HepG2 (cell line): ENCODE results near the gene MYLK. TPM values are rescaled to one million over a fixed set of nuclear protein-coding genes. Genes with fewer than 3 reads are reported as not detected.

Experiments
- ATAD3A ChIP-seq: sonication (generic); formaldehyde crosslinking; IDR thresholded peaks from 2 replicates; pipeline ENCODE4 v1.4.0; 2020; ENCODE audit warnings: missing genetic modification reagents
- DPF2 ChIP-seq: sonication (generic); formaldehyde crosslinking; IDR thresholded peaks from 2 replicates; pipeline ENCODE4 v1.4.0; 2020; ENCODE audit warnings: mild to moderate bottlenecking, low read depth, missing genetic modification reagents, borderline replicate concordance
- HES4 ChIP-seq: sonication (generic); formaldehyde crosslinking; IDR thresholded peaks from 2 replicates; pipeline ENCODE4 v1.9.0; 2021; ENCODE audit warnings: mild to moderate bottlenecking, missing genetic modification reagents, borderline replicate concordance
- MIER3 ChIP-seq: IDR thresholded peaks from 2 replicates; pipeline ENCODE4 v1.6.1; 2016; ENCODE audit warnings: missing compliant biosample characterization, borderline replicate concordance
- MNT ChIP-seq: fragments of 450-650 bp; IDR thresholded peaks from 2 replicates; pipeline ENCODE4 v1.6.1; 2016
- MXD1 ChIP-seq: sonication (generic); formaldehyde crosslinking; IDR thresholded peaks from 2 replicates; pipeline ENCODE4 v1.4.0; 2020; ENCODE audit warnings: mild to moderate bottlenecking, missing genetic modification reagents
- MXD3 ChIP-seq: IDR thresholded peaks from 2 replicates; pipeline ENCODE4 v1.6.1; 2016; ENCODE audit warnings: mild to moderate bottlenecking, missing biosample characterization, missing genetic modification reagents
- MZF1 ChIP-seq: sonication (generic); formaldehyde crosslinking; IDR thresholded peaks from 2 replicates; pipeline ENCODE4 v1.8.1; 2023; ENCODE audit warnings: mild to moderate bottlenecking, missing genetic modification reagents, borderline replicate concordance
- NFKB2 ChIP-seq: sonication (generic); formaldehyde crosslinking; IDR thresholded peaks from 2 replicates; pipeline ENCODE4 v1.4.0; 2020; ENCODE audit warnings: missing genetic modification reagents, borderline replicate concordance
- PCBP1 ChIP-seq: fragments of 200-400 bp; formaldehyde crosslinking; IDR thresholded peaks from 2 replicates; pipeline ENCODE4 v1.6.1; 2017; ENCODE audit warnings: mild to moderate bottlenecking, low read depth, low read length, borderline replicate concordance
- RCOR2 ChIP-seq: IDR thresholded peaks from 2 replicates; pipeline ENCODE4 v1.6.1; 2016; ENCODE audit warnings: missing biosample characterization, missing genetic modification reagents
- SP4 ChIP-seq: sonication (generic); formaldehyde crosslinking; IDR thresholded peaks from 2 replicates; pipeline ENCODE4 v1.8.1; 2023; ENCODE audit warnings: mild to moderate bottlenecking, missing genetic modification reagents
- SRSF1 ChIP-seq: fragments of 200-400 bp; formaldehyde crosslinking; optimal IDR thresholded peaks from 2 replicates; pipeline ENCODE3; 2017; ENCODE audit warnings: mild to moderate bottlenecking, low read depth, low read length, moderate library complexity
- TAF1 ChIP-seq: sonication (generic); formaldehyde crosslinking; IDR thresholded peaks from 2 replicates; pipeline ENCODE4 v1.4.0; 2020; ENCODE audit warnings: missing genetic modification reagents
- UBTF ChIP-seq: sonication (generic); formaldehyde crosslinking; IDR thresholded peaks from 2 replicates; pipeline ENCODE4 v1.4.0; 2020; ENCODE audit warnings: mild to moderate bottlenecking, missing genetic modification reagents
- ZNF280B ChIP-seq: sonication (generic); formaldehyde crosslinking; IDR thresholded peaks from 2 replicates; pipeline ENCODE4 v1.5.0; 2020; ENCODE audit warnings: missing genetic modification reagents, mild to moderate bottlenecking, borderline replicate concordance
- ZNF414 ChIP-seq: sonication (generic); formaldehyde crosslinking; IDR thresholded peaks from 2 replicates; pipeline ENCODE4 v1.5.0; 2020; ENCODE audit warnings: missing genetic modification reagents
- ZNF430 ChIP-seq: sonication (generic); formaldehyde crosslinking; IDR thresholded peaks from 2 replicates; pipeline ENCODE4 v1.9.0; 2021; ENCODE audit warnings: mild to moderate bottlenecking, missing genetic modification reagents
- ZNF580 ChIP-seq: IDR thresholded peaks from 2 replicates; pipeline ENCODE4 v1.6.1; 2016; ENCODE audit warnings: low read depth, borderline replicate concordance
- ZNF850 ChIP-seq: sonication (generic); formaldehyde crosslinking; conservative IDR thresholded peaks from 2 replicates; pipeline ENCODE4 v1.9.0; 2021; ENCODE audit warnings: mild to moderate bottlenecking, missing genetic modification reagents
- ZNF879 ChIP-seq: sonication (generic); formaldehyde crosslinking; IDR thresholded peaks from 2 replicates; pipeline ENCODE4 v1.8.1; 2023; ENCODE audit warnings: missing genetic modification reagents
- polyA plus RNA-seq, 8 experiments: library from polyadenylated mRNA; depleted of rRNA in 3 of 8; stranded (reverse) in 7 of 8; unstranded in 1 of 8; fragments of >200 nt; fragmentation: Illumina TruSeq in 4 of 8; extraction: Trizol in 4 of 8; gene quantifications; 2 replicates each; pipeline versions ENCODE4 v1.2.1 to v1.2.3, GENCODE V29; 2011 to 2016; ENCODE audit warnings: low read depth in 4 of 8, missing spikeins in 1 of 8, mixed read lengths in 1 of 8; ENCODE audit not compliant: insufficient read depth in 1 of 8
- total RNA-seq, 5 experiments: library from RNA; depleted of rRNA; stranded (reverse); fragments of >200 nt; fragmentation: Illumina TruSeq; extraction: Trizol; gene quantifications; 2 replicates each; pipeline ENCODE4 v1.2.3, GENCODE V29; 2016; ENCODE audit warnings: low read depth in 1 of 5

MYLK gene
- total and polyA plus RNA-seq, 2 of the 13 experiments (the other 11 are each of a cell fraction or from before 2014, with no cell fraction given) = 10.6 to 34.9 TPM

- TF ChIP-seq ZNF580 (CRISPR knock-in tag) = peak; percentile 51; the same call in 1 of the 2 replicates
- 0 out of 2 replicates have a peak, but pooled peaks have one; percentile 19 for TF ChIP-seq NFKB2 (CRISPR knock-in tag)
- TF ChIP-seq MXD1 (CRISPR knock-in tag) = peak; percentile 53; the same call in 1 of the 2 replicates
- TF ChIP-seq ZNF879 = 0 out of 2 replicates have a peak, but pooled peaks have one; percentile 30
- peak; percentile 85 for TF ChIP-seq SP4 (CRISPR knock-in tag)
- no peak for TF ChIP-seq DPF2 (CRISPR knock-in tag)
- TF ChIP-seq ZNF430 (CRISPR knock-in tag) = no peak
- TF ChIP-seq ZNF280B (CRISPR knock-in tag) = no peak
- 0 out of 2 replicates have a peak, but pooled peaks have one; percentile 17 for TF ChIP-seq MXD3 (CRISPR knock-in tag)
- 0 out of 2 replicates have a peak, but pooled peaks have one; percentile 26 for TF ChIP-seq MIER3 (CRISPR knock-in tag)
- TF ChIP-seq TAF1 (CRISPR knock-in tag) = peak; percentile 84
- no peak for TF ChIP-seq PCBP1
- TF ChIP-seq MNT = 0 out of 2 replicates have a peak, but pooled peaks have one; percentile 14
- no peak for TF ChIP-seq SRSF1
- no peak for TF ChIP-seq MZF1 (CRISPR knock-in tag)
- no peak; the same call in 1 of the 2 replicates for TF ChIP-seq UBTF
- no peak for TF ChIP-seq ZNF850 (CRISPR knock-in tag)
- no peak; the same call in 1 of the 2 replicates for TF ChIP-seq HES4 (CRISPR knock-in tag)
- TF ChIP-seq ZNF414 (CRISPR knock-in tag) = peak; percentile 25; the same call in 1 of the 2 replicates
- TF ChIP-seq RCOR2 = no peak
- no peak for TF ChIP-seq ATAD3A
Observed at GRCh38 chr3:123584988-123585937, 298.9 kb downstream of the MYLK start, which contains the start of gene HACD2 (continued).
